ENCODE measurements around the gene LRRC26. TPM values are rescaled to one million over a fixed set of nuclear protein-coding genes. Genes with fewer than 3 reads are reported as not detected.

Gene LRRC26
- polyA plus RNA-seq, 1 experiment = not detected

- no peak for DNase-seq (ENCODE audit: low read depth)
- TF ChIP-seq CTCF (IDR thresholded peaks at IDR 0.05; ENCODE audit: insufficient read depth, low read depth, low read length) = no peak
- Histone ChIP-seq H3K4me3 (ENCODE audit: low read depth, low read length) (no peak overlapping the region), H3K27me3 (ENCODE audit: control insufficient read depth, insufficient read depth, low read length) (0 out of 2 replicates have a peak, but pooled peaks cover 3% of the 10 kb centered on the region), H3K36me3 (ENCODE audit: control insufficient read depth, insufficient read depth, low read length) (no peaks in the 10 kb centered on the region)
- ChIA-PET CTCF (no interaction called here), POLR2A (no interaction called here)
Observed at GRCh38 chr9:137149363-137149762, 20.5 kb downstream of the LRRC26 start.

- no peak overlapping the region for H3K4me3 ChIP-seq (ENCODE audit: low read depth, low read length)
- DNase-seq (ENCODE audit: low read depth) = no peak
- ChIA-PET POLR2A (no interaction called here), CTCF (no interaction called here)
- 0 out of 2 replicates have a peak, but pooled peaks cover 3% of the 10 kb centered on the region for H3K27me3 ChIP-seq (ENCODE audit: control insufficient read depth, insufficient read depth, low read length)
- TF ChIP-seq CTCF (IDR thresholded peaks at IDR 0.05; ENCODE audit: insufficient read depth, low read depth, low read length) = no peak
- no peaks in the 10 kb centered on the region for H3K36me3 ChIP-seq (ENCODE audit: control insufficient read depth, insufficient read depth, low read length)
Observed at GRCh38 chr9:137148661-137149060, 21.2 kb downstream of the LRRC26 start.

- H3K27me3 ChIP-seq (ENCODE audit: control insufficient read depth, insufficient read depth, low read length) = 0 out of 2 replicates have a peak, but pooled peaks cover 3% of the 10 kb centered on the region
- ChIA-PET POLR2A (no interaction called here), CTCF (no interaction called here)
- H3K36me3 ChIP-seq (ENCODE audit: control insufficient read depth, insufficient read depth, low read length) = no peaks in the 10 kb centered on the region
- no peak for TF ChIP-seq CTCF (IDR thresholded peaks at IDR 0.05; ENCODE audit: insufficient read depth, low read depth, low read length)
- no peak overlapping the region for H3K4me3 ChIP-seq (ENCODE audit: low read depth, low read length)
- DNase-seq (ENCODE audit: low read depth) = no peak
Observed at GRCh38 chr9:137148242-137148641, 21.6 kb downstream of the LRRC26 start.

GRCh38 chr9:137147793-137148160 is 22.1 kb downstream of the LRRC26 start:
- no peak overlapping the region for H3K4me3 ChIP-seq (ENCODE audit: low read depth, low read length)
- DNase-seq (ENCODE audit: low read depth) = no peak
- H3K36me3 ChIP-seq (ENCODE audit: control insufficient read depth, insufficient read depth, low read length) = no peaks in the 10 kb centered on the region
- no peak for TF ChIP-seq CTCF (IDR thresholded peaks at IDR 0.05; ENCODE audit: insufficient read depth, low read depth, low read length)
- 0 out of 2 replicates have a peak, but pooled peaks cover 3% of the 10 kb centered on the region for H3K27me3 ChIP-seq (ENCODE audit: control insufficient read depth, insufficient read depth, low read length)
- CTCF ChIA-PET = no interaction called here
- POLR2A ChIA-PET = no interaction called here

GRCh38 chr9:137147091-137147792 is 22.6 kb downstream of the LRRC26 start:
- DNase-seq (ENCODE audit: low read depth) = no peak
- no peak for TF ChIP-seq CTCF (IDR thresholded peaks at IDR 0.05; ENCODE audit: insufficient read depth, low read depth, low read length)
- POLR2A ChIA-PET = no interaction called here
- H3K36me3 ChIP-seq (ENCODE audit: control insufficient read depth, insufficient read depth, low read length) = no peaks in the 10 kb centered on the region
- no peak overlapping the region for H3K4me3 ChIP-seq (ENCODE audit: low read depth, low read length)
- CTCF ChIA-PET = no interaction called here
- 0 out of 2 replicates have a peak, but pooled peaks cover 3% of the 10 kb centered on the region for H3K27me3 ChIP-seq (ENCODE audit: control insufficient read depth, insufficient read depth, low read length)
